HL-60 (cell line): ENCODE results near the gene LPIN3.

ENCODE experiments used
- DNase-seq, 2 experiments: peaks; one replicate each; pipeline ENCODE4 v3.0.0-alpha.2; 2010 to 2020; ENCODE audit warnings: low read depth in 1 of 2, low spot score in 1 of 2
- H3K27ac ChIP-seq: fragments of 250-450 bp; sonication (Bioruptor Pico); replicated peaks from 2 replicates; pipeline ENCODE4 v1.5.1; 2020; ENCODE audit warnings: mild to moderate bottlenecking, moderate library complexity
- H3K27me3 ChIP-seq: fragments of 250-450 bp; sonication (Bioruptor Pico); 2 replicates; pipeline ENCODE4 v1.5.1; 2021; ENCODE audit warnings: mild to moderate bottlenecking, moderate library complexity; ENCODE audit not compliant: insufficient read depth, poor library complexity, severe bottlenecking
- H3K4me3 ChIP-seq: replicated peaks from 2 replicates; pipeline ENCODE4 v1.5.1; 2011; ENCODE audit warnings: mild to moderate bottlenecking, control low read depth, low read length; ENCODE audit not compliant: insufficient read depth
- CTCF ChIP-seq: IDR thresholded peaks from one replicate; pipeline ENCODE4 v1.5.1; 2011; ENCODE audit warnings: low read length, control low read depth, inconsistent platforms; ENCODE audit not compliant: insufficient read depth
- GABPA ChIP-seq: IDR thresholded peaks from 2 replicates; pipeline ENCODE4 v1.6.1; 2012; ENCODE audit warnings: low read depth
- POLR2AphosphoS5 ChIP-seq: IDR thresholded peaks from 2 replicates; pipeline ENCODE4 v1.6.1; 2012; ENCODE audit warnings: low read depth
- SPI1 ChIP-seq: IDR thresholded peaks from 2 replicates; pipeline ENCODE4 v1.6.1; 2012; ENCODE audit warnings: low read depth, mild to moderate bottlenecking, borderline replicate concordance
- TF ChIP-seq, protein P1 (sequence below): IDR thresholded peaks from 2 replicates; pipeline ENCODE4 v1.6.1; 2012; ENCODE audit warnings: low read depth; ENCODE audit not compliant: insufficient replicate concordance

The LPIN3 gene

DNA sequence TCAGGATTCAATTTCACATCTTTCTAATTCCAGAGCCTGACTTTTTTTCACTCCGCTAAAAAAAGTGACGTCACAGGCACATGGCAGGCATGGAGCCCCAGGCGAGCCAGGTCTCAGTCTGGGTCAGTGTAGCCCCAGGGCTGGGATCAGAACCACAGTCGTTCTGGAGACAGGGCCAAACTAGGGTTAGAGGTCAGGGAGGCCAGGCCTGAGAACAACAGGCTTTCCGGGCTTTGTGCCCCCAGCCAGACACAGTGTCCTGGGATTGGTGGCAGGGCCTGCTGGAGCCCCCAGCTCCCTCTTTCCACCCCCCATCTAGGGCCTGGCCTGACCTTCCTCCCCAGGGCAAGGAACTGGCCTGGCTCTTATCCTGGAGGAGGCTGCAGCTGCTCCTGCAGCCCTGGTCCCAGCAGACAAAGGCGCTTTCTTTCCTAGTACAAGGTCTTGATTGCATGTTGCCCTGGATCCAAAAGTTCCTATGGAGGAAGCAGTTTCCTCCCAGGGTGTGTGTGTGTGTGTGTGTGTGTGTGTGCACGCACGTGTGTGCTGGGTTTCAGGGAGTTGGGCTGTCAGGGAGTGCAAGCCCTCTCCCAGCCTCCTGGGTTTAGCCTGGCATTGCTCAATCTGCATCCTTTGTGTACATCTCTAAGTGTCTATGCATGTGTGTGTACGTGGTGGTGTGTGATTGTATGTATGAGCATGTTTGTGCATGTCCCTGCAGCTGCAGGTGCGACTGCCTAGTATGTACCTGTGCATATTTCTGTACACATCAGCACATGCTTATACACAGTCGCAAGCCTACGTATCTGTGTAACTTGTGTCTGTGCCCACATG is 52.5 kb downstream of the LPIN3 start:
- Histone ChIP-seq H3K4me3 (no peak overlapping the region), H3K27ac (no peak overlapping the region), H3K27me3 (no peaks in the 10 kb centered on the region)
- TF ChIP-seq, protein P1, sequence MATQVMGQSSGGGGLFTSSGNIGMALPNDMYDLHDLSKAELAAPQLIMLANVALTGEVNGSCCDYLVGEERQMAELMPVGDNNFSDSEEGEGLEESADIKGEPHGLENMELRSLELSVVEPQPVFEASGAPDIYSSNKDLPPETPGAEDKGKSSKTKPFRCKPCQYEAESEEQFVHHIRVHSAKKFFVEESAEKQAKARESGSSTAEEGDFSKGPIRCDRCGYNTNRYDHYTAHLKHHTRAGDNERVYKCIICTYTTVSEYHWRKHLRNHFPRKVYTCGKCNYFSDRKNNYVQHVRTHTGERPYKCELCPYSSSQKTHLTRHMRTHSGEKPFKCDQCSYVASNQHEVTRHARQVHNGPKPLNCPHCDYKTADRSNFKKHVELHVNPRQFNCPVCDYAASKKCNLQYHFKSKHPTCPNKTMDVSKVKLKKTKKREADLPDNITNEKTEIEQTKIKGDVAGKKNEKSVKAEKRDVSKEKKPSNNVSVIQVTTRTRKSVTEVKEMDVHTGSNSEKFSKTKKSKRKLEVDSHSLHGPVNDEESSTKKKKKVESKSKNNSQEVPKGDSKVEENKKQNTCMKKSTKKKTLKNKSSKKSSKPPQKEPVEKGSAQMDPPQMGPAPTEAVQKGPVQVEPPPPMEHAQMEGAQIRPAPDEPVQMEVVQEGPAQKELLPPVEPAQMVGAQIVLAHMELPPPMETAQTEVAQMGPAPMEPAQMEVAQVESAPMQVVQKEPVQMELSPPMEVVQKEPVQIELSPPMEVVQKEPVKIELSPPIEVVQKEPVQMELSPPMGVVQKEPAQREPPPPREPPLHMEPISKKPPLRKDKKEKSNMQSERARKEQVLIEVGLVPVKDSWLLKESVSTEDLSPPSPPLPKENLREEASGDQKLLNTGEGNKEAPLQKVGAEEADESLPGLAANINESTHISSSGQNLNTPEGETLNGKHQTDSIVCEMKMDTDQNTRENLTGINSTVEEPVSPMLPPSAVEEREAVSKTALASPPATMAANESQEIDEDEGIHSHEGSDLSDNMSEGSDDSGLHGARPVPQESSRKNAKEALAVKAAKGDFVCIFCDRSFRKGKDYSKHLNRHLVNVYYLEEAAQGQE = no peak
- TF ChIP-seq SPI1 (no peak), CTCF (no peak), GABPA (no peak), POLR2AphosphoS5 (no peak)
- DNase-seq = no peak

DNA sequence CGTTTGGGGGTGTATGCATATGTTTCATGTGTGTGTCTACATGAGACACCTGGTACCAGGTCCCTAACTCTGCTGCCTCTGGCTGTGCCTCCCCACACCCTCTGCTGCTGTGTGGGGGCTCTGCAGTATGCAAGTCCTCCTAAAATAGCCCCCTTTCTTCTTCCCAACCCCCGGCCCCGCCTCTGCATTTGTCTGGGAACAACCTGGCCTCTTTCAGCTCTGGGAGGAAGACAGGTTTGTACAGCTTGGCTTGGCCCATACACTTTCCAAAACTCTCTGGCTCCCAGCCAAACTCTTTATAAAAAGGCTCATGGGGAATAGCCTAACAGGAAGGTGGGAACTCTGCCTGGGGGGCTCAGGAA is 53.1 kb downstream of the LPIN3 start:
- Histone ChIP-seq H3K4me3 (no peak overlapping the region), H3K27ac (no peak overlapping the region), H3K27me3 (no peaks in the 10 kb centered on the region)
- TF ChIP-seq GABPA (no peak), CTCF (no peak), SPI1 (no peak), POLR2AphosphoS5 (no peak)
- TF ChIP-seq, protein P1 = no peak
- no peak for DNase-seq

DNA sequence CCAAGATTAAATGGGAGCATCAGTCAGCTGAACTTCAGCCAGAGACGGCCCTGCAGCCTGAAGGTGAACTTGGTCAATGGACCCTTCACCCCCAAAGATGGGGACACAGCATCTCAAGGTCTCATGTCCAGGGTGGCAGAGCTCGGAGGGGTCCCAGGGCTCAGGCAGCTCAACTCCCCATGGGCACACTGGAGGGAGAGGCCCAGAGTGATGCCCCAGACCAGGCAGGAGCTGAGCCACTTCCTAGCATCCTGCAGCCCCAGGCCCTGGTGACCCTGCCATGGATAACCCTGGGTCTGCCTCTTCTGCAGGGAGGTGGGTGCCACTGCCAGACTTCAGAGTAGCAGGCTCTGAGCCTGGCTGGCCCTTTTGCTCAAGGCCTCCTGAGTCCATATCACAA is 53.5 kb downstream of the LPIN3 start:
- Histone ChIP-seq H3K27ac (no peak overlapping the region), H3K4me3 (no peak overlapping the region), H3K27me3 (no peaks in the 10 kb centered on the region)
- TF ChIP-seq GABPA = no peak
- TF ChIP-seq CTCF = no peak
- no peak for TF ChIP-seq POLR2AphosphoS5
- no peak for TF ChIP-seq SPI1
- TF ChIP-seq, protein P1 = no peak
- no peak for DNase-seq
